HepG2 (cell line): Measurements from ENCODE around the gene TRIM3. TPM values are rescaled to one million over a fixed set of nuclear protein-coding genes. Genes with fewer than 3 reads are reported as not detected.

Experiments used
- ATAC-seq: fragments of 200-7000 bp; cut with Tn5 transposase; 3 replicates; pipeline ENCODE4 v1.9.1; 2020; ENCODE audit warnings: mild to moderate bottlenecking, moderate library complexity
- BruUV-seq: library from RNA; stranded (reverse); fragments of 400-500 nt; replicated peaks from 2 replicates; lab custom pipeline; 2021; lab: Mats Ljungman, UMichigan
- CTCF ChIA-PET: fragments of 300-600 bp; formaldehyde crosslinking; extraction: SDS; loops from one replicate; lab custom pipeline; 2021; ENCODE audit warnings: low total read pairs, inconsistent platforms, low intra/inter-chr PET ratio; lab: Yijun Ruan, JAX
- POLR2A ChIA-PET: fragments of 350-600 bp; sonication (Branson Sonifier 250); formaldehyde crosslinking; loops from one replicate; lab custom pipeline; 2020; ENCODE audit warnings: antibody characterized with exemption, inconsistent platforms; lab: Yijun Ruan, JAX
- DNase-seq: peaks from one replicate; pipeline ENCODE4 v3.0.0-alpha.2; 2015; ENCODE audit warnings: low spot score
- FAIRE-seq: peaks from 3 replicates; lab custom pipeline; 2011; peaks lifted over from hg19 to GRCh38; lab: Jason Lieb, UNC
- H2AFZ ChIP-seq: one replicate; pipeline ENCODE4 v1.6.1; 2011; ENCODE audit warnings: low read length, inconsistent platforms
- H3K27ac ChIP-seq: fragments of 300-600 bp; 3 replicates; pipeline ENCODE4 v1.8.0; 2011; ENCODE audit warnings: mixed run types, mild to moderate bottlenecking, mixed read lengths, low read length, inconsistent platforms; ENCODE audit not compliant: insufficient read depth; ENCODE audit errors: extremely low read length
- H3K27me3 ChIP-seq, 2 experiments: fragments of 200-600 bp in 1 of 2; 2 replicates in 1 of 2; 3 replicates in 1 of 2; pipeline versions ENCODE4 v1.6.0 to v1.8.0; 2011; ENCODE audit warnings: low read length in 2 of 2, mild to moderate bottlenecking in 2 of 2, moderate library complexity in 2 of 2, inconsistent platforms in 1 of 2; ENCODE audit not compliant: insufficient read depth in 2 of 2, control insufficient read depth in 1 of 2
- H3K36me3 ChIP-seq, 2 experiments: fragments of 200-600 bp in 1 of 2; replicated peaks in 1 of 2; 2 replicates in 1 of 2; 3 replicates in 1 of 2; pipeline versions ENCODE4 v1.5.1 to v1.8.0; 2011; ENCODE audit warnings: low read length in 2 of 2, inconsistent platforms in 1 of 2; ENCODE audit not compliant: insufficient read depth in 2 of 2, control insufficient read depth in 1 of 2
- H3K4me1 ChIP-seq: 2 replicates; pipeline ENCODE4 v1.5.1; 2012; ENCODE audit warnings: low read length, inconsistent platforms; ENCODE audit not compliant: insufficient read depth
- H3K4me2 ChIP-seq: 2 replicates; pipeline ENCODE4 v1.6.0; 2011; ENCODE audit warnings: low read depth, low read length, inconsistent platforms
- H3K4me3 ChIP-seq, 3 experiments: fragments of 200-600 bp in 1 of 3; sonication (generic), shearing (Covaris generic) in 1 of 3; replicated peaks in 1 of 3; 2 replicates each; pipeline ENCODE4 v1.5.1; 2011 to 2016; ENCODE audit warnings: low read length in 3 of 3, inconsistent platforms in 2 of 3, low read depth in 2 of 3, mild to moderate bottlenecking in 2 of 3, control low read depth in 1 of 3, mixed read lengths in 1 of 3; ENCODE audit not compliant: insufficient read depth in 1 of 3
- H3K79me2 ChIP-seq: one replicate; pipeline ENCODE4 v1.6.1; 2011; ENCODE audit warnings: low read length, inconsistent platforms; ENCODE audit not compliant: insufficient read depth
- H3K9ac ChIP-seq: 2 replicates; pipeline ENCODE4 v1.6.0; 2011; ENCODE audit warnings: mild to moderate bottlenecking, low read depth, low read length, inconsistent platforms; ENCODE audit not compliant: insufficient read depth
- H3K9me3 ChIP-seq: 2 replicates; pipeline ENCODE4 v1.5.1; 2012; ENCODE audit warnings: mild to moderate bottlenecking, low read length
- H4K20me1 ChIP-seq: 2 replicates; pipeline ENCODE4 v1.6.0; 2011; ENCODE audit warnings: inconsistent platforms, mild to moderate bottlenecking, low read length, moderate library complexity; ENCODE audit not compliant: insufficient read depth
- IKZF4 ChIP-seq: sonication (generic); formaldehyde crosslinking; IDR thresholded peaks from 2 replicates; pipeline ENCODE4 v1.5.1; 2020; ENCODE audit warnings: borderline replicate concordance, mild to moderate bottlenecking, low read depth, missing genetic modification reagents; ENCODE audit errors: not compliant biosample characterization
- SAP130 ChIP-seq: IDR thresholded peaks from 2 replicates; pipeline ENCODE4 v1.6.1; 2016; ENCODE audit warnings: low read depth
- SRY ChIP-seq: sonication (generic); formaldehyde crosslinking; IDR thresholded peaks from 2 replicates; pipeline ENCODE4 v1.8.0; 2022; ENCODE audit warnings: mild to moderate bottlenecking, missing genetic modification reagents
- TBX3 ChIP-seq: fragments of 450-650 bp; IDR thresholded peaks from 2 replicates; pipeline ENCODE4 v1.6.1; 2017; ENCODE audit warnings: antibody characterized with exemption, mild to moderate bottlenecking, inconsistent platforms, borderline replicate concordance
- TEAD3 ChIP-seq: optimal IDR thresholded peaks from 2 replicates; pipeline ENCODE3; 2016; ENCODE audit warnings: borderline replicate concordance
- ZNF383 ChIP-seq: sonication (generic); formaldehyde crosslinking; IDR thresholded peaks from 2 replicates; pipeline ENCODE4 v1.4.0; 2020; ENCODE audit warnings: missing genetic modification reagents, mild to moderate bottlenecking, borderline replicate concordance
- ZNF556 ChIP-seq: sonication (generic); formaldehyde crosslinking; IDR thresholded peaks from 2 replicates; pipeline ENCODE4 v1.4.0; 2020; ENCODE audit warnings: mild to moderate bottlenecking, missing genetic modification reagents, borderline replicate concordance
- ZNF879 ChIP-seq: sonication (generic); formaldehyde crosslinking; IDR thresholded peaks from 2 replicates; pipeline ENCODE4 v1.8.1; 2023; ENCODE audit warnings: missing genetic modification reagents
- WGBS: methylation state at CpG from one replicate; pipeline ENCODE4 v1.1.6; 2017; ENCODE audit warnings: low lambda C conversion rate; 5-methylcytosine and 5-hydroxymethylcytosine counted together
- in situ Hi-C: cut with HindIII; loops from 2 replicates; pipeline ENCODE4 v1.10.0; 2017; ENCODE audit warnings: low pct_unique_long_range_greater_than_20kb; ENCODE audit not compliant: extremely low pct_ligation_motif_present
- intact Hi-C: fragments of 100-400 bp; cut with micrococcal nuclease; formaldehyde crosslinking; loops from one replicate; pipeline ENCODE4 v1.10.0; 2022; ENCODE audit not compliant: unreplicated experiment
- polyA plus RNA-seq, 8 experiments: library from polyadenylated mRNA; depleted of rRNA in 3 of 8; stranded (reverse) in 7 of 8; unstranded in 1 of 8; fragments of >200 nt; fragmentation: Illumina TruSeq in 4 of 8; extraction: Trizol in 4 of 8; gene quantifications; 2 replicates each; pipeline versions ENCODE4 v1.2.1 to v1.2.3, GENCODE V29; 2011 to 2016; ENCODE audit warnings: low read depth in 4 of 8, missing spikeins in 1 of 8, mixed read lengths in 1 of 8; ENCODE audit not compliant: insufficient read depth in 1 of 8
- total RNA-seq, 5 experiments: library from RNA; depleted of rRNA; stranded (reverse); fragments of >200 nt; fragmentation: Illumina TruSeq; extraction: Trizol; gene quantifications; 2 replicates each; pipeline ENCODE4 v1.2.3, GENCODE V29; 2016; ENCODE audit warnings: low read depth in 1 of 5
- TF ChIP-seq, protein P1 (sequence below): sonication (generic); formaldehyde crosslinking; IDR thresholded peaks from 2 replicates; pipeline ENCODE4 v1.4.0; 2020; ENCODE audit warnings: mild to moderate bottlenecking, missing genetic modification reagents
- TF ChIP-seq, protein P2 (sequence below): IDR thresholded peaks from 2 replicates; pipeline ENCODE4 v1.6.1; 2012; ENCODE audit warnings: inconsistent platforms
- TF ChIP-seq, protein P3 (sequence below), 2 experiments: IDR thresholded peaks; 2 replicates each; pipeline ENCODE4 v1.6.1; 2011 to 2012; ENCODE audit warnings: low read length in 2 of 2, borderline replicate concordance in 1 of 2, low read depth in 1 of 2, mild to moderate bottlenecking in 1 of 2, moderate library complexity in 1 of 2

TRIM3 gene
- total and polyA plus RNA-seq, 2 of the 13 experiments (the other 11 are each of a cell fraction or from before 2014, with no cell fraction given): 3.6 to 6.3 TPM

DNA sequence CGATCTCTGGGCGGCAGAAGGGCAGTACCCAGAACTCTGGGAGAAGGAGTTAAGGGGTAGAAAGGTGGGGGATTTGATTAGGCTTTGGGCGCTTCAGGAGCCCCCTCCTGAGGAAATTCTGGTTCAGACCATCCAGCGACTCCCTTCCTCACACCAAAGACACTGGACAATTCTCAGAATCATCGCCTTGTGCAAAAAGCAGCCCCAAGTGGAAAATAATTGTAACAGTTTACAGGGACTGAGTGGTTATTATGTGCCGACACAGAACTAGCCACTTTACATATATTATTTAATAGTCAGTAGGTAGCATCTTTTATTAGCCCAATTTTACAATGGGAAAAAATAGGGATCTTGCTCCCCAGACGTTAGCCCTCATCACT lies 662 bp upstream of the TRIM3 start:
- Histone ChIP-seq H3K9ac (peak overlapping the region; percentile 60), H3K27ac (peak overlapping the region; percentile 44), H3K4me1 (peaks cover 47% of the 10 kb centered on the region), H3K27me3 (no peaks in the 10 kb centered on the region; a peak in 1 of 5 replicates), H3K36me3 (peaks cover 9 to 25% of the 10 kb centered on the region in 2 experiments), H3K4me3 (peak overlapping the region; percentile 43 to 78 (median 72)), H2AFZ (no peak overlapping the region), H3K9me3 (no peaks in the 10 kb centered on the region), H3K79me2 (no peaks in the 10 kb centered on the region), H3K4me2 (peak overlapping the region; percentile 90), H4K20me1 (no peaks in the 10 kb centered on the region; the same call in 1 of the 2 replicates)
- POLR2A ChIA-PET: interaction anchor here (1.7 to 3.3 kb wide), 3 partner anchors 15 to 35 kb away, joined by 4 to 13 read pairs (median 9); partner anchors contain the start of gene HPX
- BruUV-seq: no TSS peak
- DNase-seq (no peak), FAIRE-seq (no peak), ATAC-seq (no peak)
- intact Hi-C loops: no loop called here
- in situ Hi-C loops: no loop called here
- WGBS: 55% methylated on average over 6 of the region's 7 CpGs
- TF ChIP-seq, protein P1, sequence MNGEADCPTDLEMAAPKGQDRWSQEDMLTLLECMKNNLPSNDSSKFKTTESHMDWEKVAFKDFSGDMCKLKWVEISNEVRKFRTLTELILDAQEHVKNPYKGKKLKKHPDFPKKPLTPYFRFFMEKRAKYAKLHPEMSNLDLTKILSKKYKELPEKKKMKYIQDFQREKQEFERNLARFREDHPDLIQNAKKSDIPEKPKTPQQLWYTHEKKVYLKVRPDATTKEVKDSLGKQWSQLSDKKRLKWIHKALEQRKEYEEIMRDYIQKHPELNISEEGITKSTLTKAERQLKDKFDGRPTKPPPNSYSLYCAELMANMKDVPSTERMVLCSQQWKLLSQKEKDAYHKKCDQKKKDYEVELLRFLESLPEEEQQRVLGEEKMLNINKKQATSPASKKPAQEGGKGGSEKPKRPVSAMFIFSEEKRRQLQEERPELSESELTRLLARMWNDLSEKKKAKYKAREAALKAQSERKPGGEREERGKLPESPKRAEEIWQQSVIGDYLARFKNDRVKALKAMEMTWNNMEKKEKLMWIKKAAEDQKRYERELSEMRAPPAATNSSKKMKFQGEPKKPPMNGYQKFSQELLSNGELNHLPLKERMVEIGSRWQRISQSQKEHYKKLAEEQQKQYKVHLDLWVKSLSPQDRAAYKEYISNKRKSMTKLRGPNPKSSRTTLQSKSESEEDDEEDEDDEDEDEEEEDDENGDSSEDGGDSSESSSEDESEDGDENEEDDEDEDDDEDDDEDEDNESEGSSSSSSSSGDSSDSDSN (CRISPR knock-in tag): 0 out of 2 replicates have a peak, but pooled peaks have one; percentile 5
- TF ChIP-seq SAP130 (CRISPR knock-in tag): no peak
- CTCF ChIA-PET: no interaction called here

DNA sequence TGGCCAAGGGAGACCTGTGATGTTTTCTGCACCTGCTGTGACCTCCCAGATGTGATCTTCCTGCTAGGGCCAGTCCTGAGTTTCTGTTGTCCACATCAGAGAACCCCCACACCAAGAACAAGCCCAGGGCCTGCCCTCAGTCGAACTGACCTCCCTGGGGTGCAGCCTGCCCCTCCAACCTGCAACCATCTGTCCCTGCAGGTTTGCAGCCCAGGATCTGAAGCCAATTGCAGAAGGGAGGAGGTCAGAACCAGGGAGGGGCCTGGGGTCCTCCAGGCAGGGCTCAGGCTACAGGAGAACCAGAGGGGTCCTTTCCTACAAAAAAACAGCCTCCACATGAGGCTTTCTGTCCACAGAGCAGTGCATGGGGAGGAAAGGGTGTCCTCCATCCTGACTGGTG lies 807 bp downstream of the TRIM3 start:
- no peak for ATAC-seq
- Histone ChIP-seq H3K27me3 (no peaks in the 10 kb centered on the region; a peak in 1 of 5 replicates), H3K4me2 (peak overlapping the region; percentile 99), H3K4me1 (peaks cover 49% of the 10 kb centered on the region), H4K20me1 (no peaks in the 10 kb centered on the region; the same call in 1 of the 2 replicates), H3K36me3 (peaks cover 3 to 12% of the 10 kb centered on the region in 2 experiments), H3K4me3 (peak overlapping the region; percentile 49 to 97 (median 88)), H3K79me2 (no peaks in the 10 kb centered on the region), H3K27ac (no peak overlapping the region), H2AFZ (no peak overlapping the region), H3K9ac (peak overlapping the region; percentile 31; the same call in 1 of the 2 replicates), H3K9me3 (no peaks in the 10 kb centered on the region)
- ChIA-PET CTCF (no interaction called here), POLR2A (interaction anchor here (1.0 to 3.3 kb wide), 4 partner anchors 9 to 139 kb away, joined by 3 to 9 read pairs (median 6); partner anchors contain the start of genes ARFIP2, HPX, SMPD1 and TAF10)
- FAIRE-seq: no peak
- no peak for DNase-seq
- in situ Hi-C loops (no loop called here), intact Hi-C loops (loop anchor here (2.0 kb wide), 1 partner anchor 32 kb away; the partner anchor contains the start of gene HPX)
- no TSS peak for BruUV-seq
- WGBS: no CpG with 5 or more reads among the region's 1 CpG
- no peak for TF ChIP-seq TBX3
- 0 out of 2 replicates have a peak, but pooled peaks have one; percentile 30 for TF ChIP-seq ZNF383
- TF ChIP-seq, protein P2, sequence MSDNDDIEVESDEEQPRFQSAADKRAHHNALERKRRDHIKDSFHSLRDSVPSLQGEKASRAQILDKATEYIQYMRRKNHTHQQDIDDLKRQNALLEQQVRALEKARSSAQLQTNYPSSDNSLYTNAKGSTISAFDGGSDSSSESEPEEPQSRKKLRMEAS: no peak
- no peak for TF ChIP-seq IKZF4
- no peak for TF ChIP-seq ZNF879 (CRISPR knock-in tag)
- peak; percentile 29; the same call in 1 of the 2 replicates for TF ChIP-seq SRY (CRISPR knock-in tag)
- TF ChIP-seq, protein P3, sequence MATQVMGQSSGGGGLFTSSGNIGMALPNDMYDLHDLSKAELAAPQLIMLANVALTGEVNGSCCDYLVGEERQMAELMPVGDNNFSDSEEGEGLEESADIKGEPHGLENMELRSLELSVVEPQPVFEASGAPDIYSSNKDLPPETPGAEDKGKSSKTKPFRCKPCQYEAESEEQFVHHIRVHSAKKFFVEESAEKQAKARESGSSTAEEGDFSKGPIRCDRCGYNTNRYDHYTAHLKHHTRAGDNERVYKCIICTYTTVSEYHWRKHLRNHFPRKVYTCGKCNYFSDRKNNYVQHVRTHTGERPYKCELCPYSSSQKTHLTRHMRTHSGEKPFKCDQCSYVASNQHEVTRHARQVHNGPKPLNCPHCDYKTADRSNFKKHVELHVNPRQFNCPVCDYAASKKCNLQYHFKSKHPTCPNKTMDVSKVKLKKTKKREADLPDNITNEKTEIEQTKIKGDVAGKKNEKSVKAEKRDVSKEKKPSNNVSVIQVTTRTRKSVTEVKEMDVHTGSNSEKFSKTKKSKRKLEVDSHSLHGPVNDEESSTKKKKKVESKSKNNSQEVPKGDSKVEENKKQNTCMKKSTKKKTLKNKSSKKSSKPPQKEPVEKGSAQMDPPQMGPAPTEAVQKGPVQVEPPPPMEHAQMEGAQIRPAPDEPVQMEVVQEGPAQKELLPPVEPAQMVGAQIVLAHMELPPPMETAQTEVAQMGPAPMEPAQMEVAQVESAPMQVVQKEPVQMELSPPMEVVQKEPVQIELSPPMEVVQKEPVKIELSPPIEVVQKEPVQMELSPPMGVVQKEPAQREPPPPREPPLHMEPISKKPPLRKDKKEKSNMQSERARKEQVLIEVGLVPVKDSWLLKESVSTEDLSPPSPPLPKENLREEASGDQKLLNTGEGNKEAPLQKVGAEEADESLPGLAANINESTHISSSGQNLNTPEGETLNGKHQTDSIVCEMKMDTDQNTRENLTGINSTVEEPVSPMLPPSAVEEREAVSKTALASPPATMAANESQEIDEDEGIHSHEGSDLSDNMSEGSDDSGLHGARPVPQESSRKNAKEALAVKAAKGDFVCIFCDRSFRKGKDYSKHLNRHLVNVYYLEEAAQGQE (IDR thresholded peaks at IDR 0.05; ENCODE audit: borderline replicate concordance in 1 of 2, low read depth in 1 of 2, low read length in 2 of 2): no peak
- TF ChIP-seq ZNF556: no peak
- TF ChIP-seq TEAD3 (CRISPR knock-in tag): no peak
